ENCODE data around the gene PTPRG. TPM values are rescaled to one million over a fixed set of nuclear protein-coding genes. Genes with fewer than 3 reads are reported as not detected.

PTPRG gene
- total RNA-seq, 1 donor from 2014 or later, result 61.4 TPM

DNA sequence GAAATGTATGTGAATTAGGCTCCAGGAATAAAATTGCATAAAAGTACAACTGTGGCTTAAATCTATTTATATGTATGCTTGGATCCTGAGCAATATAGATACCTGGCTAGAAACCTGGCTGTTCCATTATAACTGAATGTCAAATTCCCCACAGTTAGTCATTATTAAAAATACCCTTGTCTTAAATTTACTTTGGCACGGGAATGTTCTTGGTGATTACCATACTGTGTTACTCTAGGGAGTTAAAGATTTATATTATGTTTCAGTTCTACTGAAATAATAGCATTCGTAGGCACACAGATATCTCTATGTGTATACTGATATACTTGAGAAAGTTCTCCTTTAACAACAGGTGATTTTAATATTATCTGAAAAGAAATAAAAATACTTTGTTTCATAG lies 394.1 kb downstream of the PTPRG start:
- DNase-seq (ENCODE audit: low spot score), result no peak

DNA sequence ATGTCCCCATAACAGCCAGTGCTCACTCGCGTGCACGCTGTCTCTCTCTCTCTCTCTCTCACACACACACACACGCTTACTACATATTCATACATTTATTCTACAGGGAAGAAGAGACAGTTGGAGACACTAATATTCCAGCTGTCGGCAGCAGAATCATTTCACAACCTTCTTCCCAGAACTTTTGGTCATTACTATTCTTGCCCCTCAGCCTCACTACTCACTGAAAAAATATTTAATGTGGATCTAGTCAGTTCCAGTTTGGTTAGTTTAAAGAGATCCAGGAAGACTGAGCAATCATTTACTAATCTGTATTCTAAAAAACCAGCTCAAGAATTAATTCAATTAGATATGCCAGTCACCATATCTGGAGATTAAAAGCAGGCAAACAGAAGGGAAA lies 394.9 kb downstream of the PTPRG start:
- DNase-seq (ENCODE audit: low spot score), result no peak

DNA sequence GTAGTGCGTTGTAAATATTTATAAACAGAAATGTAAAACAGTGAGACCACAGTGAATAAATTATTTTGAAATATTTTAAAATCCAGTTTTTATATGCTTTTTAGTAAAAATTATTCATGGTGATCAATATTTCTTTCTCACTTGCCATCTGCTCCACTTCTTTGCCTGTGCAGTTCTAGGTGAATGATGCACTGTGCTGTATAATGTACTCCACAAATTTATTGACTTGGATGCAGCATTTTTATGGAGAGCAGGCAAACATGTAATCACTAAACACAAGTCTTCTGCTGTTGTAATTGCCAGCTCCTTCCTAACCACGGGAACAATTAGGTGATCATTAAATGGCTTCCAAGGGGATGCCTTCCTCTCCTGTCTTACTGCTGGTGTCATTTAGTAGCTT lies 395.9 kb downstream of the PTPRG start:
- DNase-seq (ENCODE audit: low spot score), result no peak

- DNase-seq (ENCODE audit: low spot score), result no peak
Observed at GRCh38 chr3:61960976-61961375, 399.6 kb downstream of the PTPRG start.

GRCh38 chr3:61961900-61962299 lies 400.5 kb downstream of the PTPRG start:
- DNase-seq (ENCODE audit: low spot score), result no peak

DNA sequence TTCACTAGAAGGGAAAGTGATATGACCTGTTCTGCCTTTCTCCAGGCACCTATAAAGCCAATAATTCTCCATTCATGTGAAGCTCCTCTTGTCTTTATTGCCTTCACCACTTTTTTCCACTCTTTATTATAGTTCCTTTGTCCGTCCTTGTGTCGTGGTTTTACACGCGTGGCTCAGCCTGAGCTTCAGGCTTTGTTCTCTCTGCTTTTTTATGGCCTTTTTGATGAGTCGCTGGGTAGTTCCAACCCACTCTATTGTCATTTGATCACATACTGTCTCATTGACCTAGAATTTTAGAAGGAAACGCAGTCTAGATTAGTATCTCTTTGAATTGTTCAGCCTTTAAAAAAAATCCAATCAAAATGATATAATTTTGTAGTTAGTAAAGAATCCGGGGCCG lies 403.2 kb downstream of the PTPRG start:
- no peak for DNase-seq (ENCODE audit: low spot score)

DNA sequence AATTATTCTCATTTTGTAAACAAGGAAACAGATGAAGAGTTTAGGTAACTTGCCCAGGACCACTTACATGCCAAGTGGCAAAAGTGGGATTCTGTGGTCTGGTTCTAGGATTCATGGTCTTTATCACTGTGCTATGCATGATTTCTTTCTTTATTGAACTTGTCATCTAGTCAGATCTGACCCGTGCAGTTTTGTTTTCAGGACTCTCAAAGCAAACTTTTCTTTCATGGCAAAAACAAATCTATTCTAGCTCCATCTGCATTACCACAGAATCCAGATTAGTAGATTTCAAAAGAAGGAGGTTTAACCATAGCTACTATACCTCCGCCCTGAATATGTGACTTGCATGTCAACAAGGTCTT lies 404.4 kb downstream of the PTPRG start:
- no peak for DNase-seq (ENCODE audit: low spot score)

DNA sequence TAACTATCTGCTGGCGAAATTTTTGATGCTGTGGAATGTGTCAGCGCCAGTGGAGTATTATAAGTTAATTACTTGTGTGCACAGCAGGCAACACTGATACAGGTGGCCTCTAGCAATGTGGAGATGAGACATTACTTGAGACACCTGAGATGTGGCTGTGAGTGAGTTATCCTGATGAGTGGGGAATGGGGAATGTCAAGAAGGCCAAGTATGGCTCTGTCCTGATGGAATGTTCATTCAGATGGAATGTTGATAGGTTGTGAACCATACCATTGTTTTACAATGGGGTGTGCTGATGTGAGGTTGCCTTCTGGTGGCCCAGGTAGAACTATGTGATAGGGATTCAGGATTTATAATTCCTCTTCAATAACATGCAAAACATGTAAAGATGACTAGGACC lies 404.8 kb downstream of the PTPRG start:
- no peak for DNase-seq (ENCODE audit: low spot score)

- DNase-seq (ENCODE audit: low spot score), result no peak
Observed at GRCh38 chr3:61967019-61967418, 405.6 kb downstream of the PTPRG start.

GRCh38 chr3:61967937-61968336 lies 406.6 kb downstream of the PTPRG start:
- DNase-seq (ENCODE audit: low spot score), result no peak

GRCh38 chr3:61974662-61975061 lies 413.3 kb downstream of the PTPRG start:
- no peak for DNase-seq (ENCODE audit: low spot score)

- DNase-seq (ENCODE audit: low spot score), result no peak
Observed at GRCh38 chr3:61975199-61975598, 413.8 kb downstream of the PTPRG start.

DNA sequence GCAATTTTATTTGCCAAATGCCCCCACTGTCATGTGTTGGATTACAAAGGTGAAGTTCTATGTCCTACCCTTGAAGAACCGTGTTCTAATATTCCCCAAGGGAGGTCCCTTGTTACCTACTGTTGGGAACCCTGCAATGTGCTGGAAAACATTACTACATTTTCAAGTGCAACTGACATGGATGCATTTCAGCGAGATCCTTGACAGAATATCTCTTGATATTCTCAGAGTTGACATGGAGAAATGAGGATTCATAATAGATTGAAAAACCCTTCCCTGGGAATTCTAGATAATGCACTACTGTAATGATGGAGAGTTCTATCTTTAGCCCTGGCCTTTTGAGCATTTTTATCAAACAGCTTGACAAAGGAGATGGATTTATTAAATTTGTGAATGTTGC lies 414.6 kb downstream of the PTPRG start:
- no peak for DNase-seq (ENCODE audit: low spot score)

GRCh38 chr3:61978460-61979419 lies 417.4 kb downstream of the PTPRG start:
- no peak for DNase-seq (ENCODE audit: low spot score)

DNA sequence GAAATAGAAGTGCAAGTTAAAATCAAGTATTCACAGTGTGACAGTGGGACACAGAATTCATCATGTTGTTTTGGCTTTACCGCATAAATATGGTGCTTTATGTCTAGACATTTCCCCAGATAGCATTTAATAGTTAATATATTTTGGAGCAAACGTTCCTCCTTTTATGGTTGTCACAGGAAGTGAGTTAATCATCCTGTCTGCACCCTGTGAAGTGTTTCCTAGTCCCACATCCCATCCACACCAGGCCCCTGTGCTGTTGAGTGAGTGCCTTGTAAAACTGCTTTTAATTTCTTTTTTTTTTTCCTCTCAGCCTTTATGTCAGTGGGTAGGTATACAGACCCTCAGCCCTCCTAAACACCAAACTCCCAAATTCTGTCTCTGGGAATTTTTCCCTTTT lies 418.3 kb downstream of the PTPRG start:
- DNase-seq (ENCODE audit: low spot score), result no peak

GRCh38 chr3:61980041-61980440 lies 418.7 kb downstream of the PTPRG start:
- DNase-seq (ENCODE audit: low spot score), result no peak

DNA sequence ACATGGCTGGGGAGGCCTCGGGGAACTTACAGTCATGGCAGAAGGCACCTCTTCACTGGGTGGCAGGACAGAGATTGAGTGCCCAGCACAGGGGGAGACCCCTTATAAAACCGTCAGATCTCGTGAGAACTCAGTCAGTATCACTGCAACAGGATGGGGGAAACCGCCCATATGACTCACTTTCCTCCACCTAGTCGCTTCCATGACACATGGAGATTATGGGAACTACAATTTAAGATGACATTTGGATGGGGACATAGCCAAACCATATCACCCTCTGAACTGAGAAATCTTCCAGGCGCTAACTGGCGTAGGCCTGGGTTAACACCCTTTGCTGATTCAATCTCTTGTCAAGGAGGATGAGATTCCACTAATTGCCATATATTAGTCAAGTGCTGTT lies 419.7 kb downstream of the PTPRG start:
- no peak for DNase-seq (ENCODE audit: low spot score)

GRCh38 chr3:61983479-61983878 lies 422.1 kb downstream of the PTPRG start:
- DNase-seq (ENCODE audit: low spot score), result no peak

DNA sequence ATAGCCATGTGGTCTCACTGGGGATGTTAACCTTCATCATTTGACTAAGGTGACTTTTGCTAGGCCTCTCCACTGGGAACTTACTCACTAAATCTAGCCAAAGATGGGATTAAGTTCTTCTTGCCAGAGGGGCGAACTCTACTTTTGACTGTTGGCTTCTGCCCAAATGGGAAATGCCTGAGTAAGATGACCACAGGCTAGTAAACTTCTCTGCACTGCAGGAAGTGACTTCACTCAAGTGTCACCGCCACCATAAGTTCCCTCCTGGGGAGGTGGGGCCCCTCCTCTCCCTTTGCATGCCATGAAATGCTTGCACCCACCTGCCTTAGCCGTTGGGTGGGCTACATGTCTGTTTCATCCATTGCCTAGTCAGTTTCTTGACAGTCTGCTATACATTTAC lies 423.6 kb downstream of the PTPRG start:
- no peak for DNase-seq (ENCODE audit: low spot score)

DNA sequence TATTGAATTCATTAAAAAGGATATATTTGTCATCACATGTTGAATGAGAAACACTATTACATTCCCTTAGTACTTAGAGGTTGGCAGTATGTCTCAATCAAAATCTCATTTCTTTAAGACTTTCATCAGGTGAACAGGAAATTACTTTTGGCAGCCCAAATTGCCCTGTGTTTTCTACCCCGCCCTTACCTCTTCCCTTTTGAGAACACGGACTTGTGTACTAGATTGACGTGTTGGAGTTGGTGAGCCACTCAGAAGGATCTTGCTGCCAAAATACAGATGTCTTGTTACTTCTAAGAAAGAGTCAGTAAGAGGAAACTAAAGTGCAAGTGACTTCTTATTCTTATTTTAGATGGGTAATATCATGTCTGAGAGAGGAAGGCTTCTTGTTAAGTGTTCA lies 425.1 kb downstream of the PTPRG start:
- no peak for DNase-seq (ENCODE audit: low spot score)

GRCh38 chr3:61989681-61990080 lies 428.3 kb downstream of the PTPRG start:
- no peak for DNase-seq (ENCODE audit: low spot score)

GRCh38 chr3:61990327-61991027 lies 429.1 kb downstream of the PTPRG start:
- DNase-seq (ENCODE audit: low spot score), result no peak

DNA sequence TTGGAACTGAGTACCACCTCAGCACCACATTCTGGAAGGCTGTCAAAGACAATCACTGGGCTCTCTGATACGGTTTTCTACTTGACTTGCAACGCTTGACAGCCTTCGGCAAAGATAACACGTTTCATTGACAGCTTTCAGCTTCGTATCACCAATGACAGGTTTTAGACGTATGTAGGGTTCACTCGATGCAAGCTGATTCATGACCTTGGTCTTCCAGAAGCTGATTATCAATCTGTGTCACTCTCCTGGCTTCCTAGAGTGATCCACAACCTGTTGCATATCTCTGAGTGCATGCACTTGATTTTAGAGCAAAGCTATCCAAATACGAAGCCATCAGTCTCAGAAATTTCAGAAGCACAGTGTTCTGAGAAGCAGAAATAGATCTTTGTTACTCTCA lies 430.3 kb downstream of the PTPRG start:
- DNase-seq (ENCODE audit: low spot score), result no peak
